Astrocyte (in vitro differentiated cells and primary cell): Measurements from ENCODE around the gene DYRK3. TPM values are rescaled to one million over a fixed set of nuclear protein-coding genes. Genes with fewer than 3 reads are reported as not detected.

Experiments
- DNase-seq: peaks from one replicate; pipeline ENCODE4 v3.0.0-alpha.2; 2010; ENCODE audit warnings: low read depth
- FAIRE-seq: peaks from 2 replicates; lab custom pipeline; 2011; peaks lifted over from hg19 to GRCh38; lab: Jason Lieb, UNC
- H2AFZ ChIP-seq: 2 replicates; pipeline ENCODE4 v1.6.0; 2012; ENCODE audit warnings: low read depth, low read length, inconsistent platforms
- H3K27ac ChIP-seq: 2 replicates; pipeline ENCODE4 v1.5.1; 2011; ENCODE audit warnings: low read depth, low read length, inconsistent platforms
- H3K27me3 ChIP-seq: 2 replicates; pipeline ENCODE4 v1.6.0; 2011; ENCODE audit warnings: low read length, inconsistent platforms; ENCODE audit not compliant: insufficient read depth
- H3K36me3 ChIP-seq: 2 replicates; pipeline ENCODE4 v1.5.1; 2011; ENCODE audit warnings: low read length, inconsistent platforms; ENCODE audit not compliant: insufficient read depth
- H3K4me1 ChIP-seq: 2 replicates; pipeline ENCODE4 v1.5.1; 2011; ENCODE audit warnings: low read length, inconsistent platforms; ENCODE audit not compliant: insufficient read depth
- H3K4me2 ChIP-seq: 2 replicates; pipeline ENCODE4 v1.6.0; 2012; ENCODE audit warnings: low read length, inconsistent platforms
- H3K4me3 ChIP-seq: 2 replicates; pipeline ENCODE4 v1.5.1; 2011; ENCODE audit warnings: low read depth, mild to moderate bottlenecking, low read length, inconsistent platforms; ENCODE audit not compliant: insufficient read depth
- H3K79me2 ChIP-seq: 2 replicates; pipeline ENCODE4 v1.6.0; 2012; ENCODE audit warnings: mild to moderate bottlenecking, low read length, inconsistent platforms; ENCODE audit not compliant: insufficient read depth
- H3K9ac ChIP-seq: 2 replicates; pipeline ENCODE4 v1.6.0; 2012; ENCODE audit warnings: mild to moderate bottlenecking, low read length, inconsistent platforms
- H3K9me3 ChIP-seq: 2 replicates; pipeline ENCODE4 v1.5.1; 2012; ENCODE audit warnings: low read depth, mild to moderate bottlenecking, low read length, inconsistent platforms; ENCODE audit not compliant: insufficient read depth
- H4K20me1 ChIP-seq: 2 replicates; pipeline ENCODE4 v1.6.0; 2012; ENCODE audit warnings: low read length, inconsistent platforms; ENCODE audit not compliant: insufficient read depth
- H3K27ac Mint-ChIP-seq: one replicate; pipeline ENCODE4 v1.8.0; 2021; ENCODE audit warnings: mild to moderate bottlenecking, mixed read lengths; ENCODE audit not compliant: unreplicated experiment
- H3K27me3 Mint-ChIP-seq: one replicate; pipeline ENCODE4 v1.8.0; 2021; ENCODE audit warnings: low read depth, mixed read lengths; ENCODE audit not compliant: unreplicated experiment
- H3K36me3 Mint-ChIP-seq: one replicate; pipeline ENCODE4 v1.8.0; 2021; ENCODE audit warnings: low read depth, mixed read lengths; ENCODE audit not compliant: unreplicated experiment
- H3K4me1 Mint-ChIP-seq: one replicate; pipeline ENCODE4 v1.8.0; 2021; ENCODE audit warnings: low read depth, mixed read lengths; ENCODE audit not compliant: unreplicated experiment
- H3K4me3 Mint-ChIP-seq: one replicate; pipeline ENCODE4 v1.8.0; 2021; ENCODE audit warnings: mild to moderate bottlenecking, moderate library complexity, mixed read lengths; ENCODE audit not compliant: unreplicated experiment
- H3K9me3 Mint-ChIP-seq: one replicate; pipeline ENCODE4 v1.8.0; 2021; ENCODE audit warnings: mild to moderate bottlenecking, mixed read lengths; ENCODE audit not compliant: unreplicated experiment
- EZH2 ChIP-seq: IDR thresholded peaks from 2 replicates; pipeline ENCODE4 v1.6.1; 2012; ENCODE audit warnings: mild to moderate bottlenecking, low read length, inconsistent platforms; ENCODE audit not compliant: insufficient read depth
- total RNA-seq: library from RNA; stranded (reverse); gene quantifications from 2 replicates; pipeline ENCODE4 v1.2.1, GENCODE V29; 2021
- TF ChIP-seq, protein P1 (sequence below): IDR thresholded peaks from 2 replicates; pipeline ENCODE4 v1.5.1; 2011; ENCODE audit warnings: low read depth, mild to moderate bottlenecking, inconsistent platforms, low read length, moderate library complexity; ENCODE audit not compliant: insufficient read depth

The DYRK3 gene
- total RNA-seq, 1 donor from 2014 or later: 8.2 TPM

DNA sequence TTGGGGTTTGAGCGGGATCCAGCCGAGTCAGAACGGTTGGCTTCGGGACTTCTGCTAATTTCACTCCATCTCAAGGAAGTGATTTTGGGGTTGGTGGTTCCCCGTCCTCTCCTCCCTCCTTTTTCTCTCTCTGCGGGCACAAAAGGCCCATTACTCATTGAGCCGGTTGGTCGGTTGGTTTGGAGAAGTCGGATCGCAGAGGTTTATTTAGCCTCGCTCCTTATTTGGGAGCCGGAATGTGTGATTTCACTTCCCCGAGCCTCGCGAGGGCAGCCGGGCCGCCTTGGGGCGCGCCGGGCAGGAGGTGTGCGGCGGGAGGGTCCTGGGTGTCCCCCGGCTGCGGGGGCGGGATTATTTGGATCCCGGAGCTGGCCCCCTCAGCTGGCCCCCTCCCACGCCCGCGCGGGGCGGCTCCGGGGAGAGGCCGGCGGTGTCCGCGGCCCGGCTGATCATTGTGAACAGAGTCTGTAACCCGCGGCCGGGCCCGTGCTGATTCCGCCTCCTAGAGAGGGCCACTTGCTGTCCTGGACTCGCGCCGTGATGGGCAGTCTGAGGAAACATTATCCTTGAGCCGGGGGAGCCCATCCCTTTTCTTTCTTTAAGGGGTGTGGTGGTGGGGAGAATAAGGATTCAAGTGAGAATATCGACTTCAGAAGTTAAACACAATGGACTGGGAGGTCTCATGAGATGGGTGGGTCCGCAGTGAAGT is 50.6 kb downstream of the DYRK3 start:
- H3K9me3 Mint-ChIP-seq: no peaks in the 10 kb centered on the region
- H3K9me3 ChIP-seq: no peaks in the 10 kb centered on the region
- peaks cover 33% of the 10 kb centered on the region for H3K4me1 Mint-ChIP-seq
- H3K4me1 ChIP-seq: peaks cover 24% of the 10 kb centered on the region
- peaks cover 56% of the 10 kb centered on the region for H3K79me2 ChIP-seq
- peak overlapping the region; percentile 49 for H2AFZ ChIP-seq
- DNase-seq (peak; percentile 72), FAIRE-seq (no peak)
- H3K4me3 ChIP-seq: peak overlapping the region; percentile 90
- H3K27ac Mint-ChIP-seq: peak overlapping the region; percentile 98
- peak overlapping the region; percentile 97 for H3K9ac ChIP-seq
- peak overlapping the region; percentile 93 for H3K27ac ChIP-seq
- H3K4me3 Mint-ChIP-seq: peak overlapping the region; percentile 99
- H4K20me1 ChIP-seq: peaks cover 49% of the 10 kb centered on the region
- TF ChIP-seq EZH2: no peak
- TF ChIP-seq, protein P1, sequence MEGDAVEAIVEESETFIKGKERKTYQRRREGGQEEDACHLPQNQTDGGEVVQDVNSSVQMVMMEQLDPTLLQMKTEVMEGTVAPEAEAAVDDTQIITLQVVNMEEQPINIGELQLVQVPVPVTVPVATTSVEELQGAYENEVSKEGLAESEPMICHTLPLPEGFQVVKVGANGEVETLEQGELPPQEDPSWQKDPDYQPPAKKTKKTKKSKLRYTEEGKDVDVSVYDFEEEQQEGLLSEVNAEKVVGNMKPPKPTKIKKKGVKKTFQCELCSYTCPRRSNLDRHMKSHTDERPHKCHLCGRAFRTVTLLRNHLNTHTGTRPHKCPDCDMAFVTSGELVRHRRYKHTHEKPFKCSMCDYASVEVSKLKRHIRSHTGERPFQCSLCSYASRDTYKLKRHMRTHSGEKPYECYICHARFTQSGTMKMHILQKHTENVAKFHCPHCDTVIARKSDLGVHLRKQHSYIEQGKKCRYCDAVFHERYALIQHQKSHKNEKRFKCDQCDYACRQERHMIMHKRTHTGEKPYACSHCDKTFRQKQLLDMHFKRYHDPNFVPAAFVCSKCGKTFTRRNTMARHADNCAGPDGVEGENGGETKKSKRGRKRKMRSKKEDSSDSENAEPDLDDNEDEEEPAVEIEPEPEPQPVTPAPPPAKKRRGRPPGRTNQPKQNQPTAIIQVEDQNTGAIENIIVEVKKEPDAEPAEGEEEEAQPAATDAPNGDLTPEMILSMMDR: no peak
- H3K36me3 ChIP-seq: no peaks in the 10 kb centered on the region
- H3K4me2 ChIP-seq: peak overlapping the region; percentile 89
- peaks cover 2% of the 10 kb centered on the region for H3K36me3 Mint-ChIP-seq
- peaks cover 10% of the 10 kb centered on the region for H3K27me3 ChIP-seq
- peaks cover 18% of the 10 kb centered on the region for H3K27me3 Mint-ChIP-seq

DNA sequence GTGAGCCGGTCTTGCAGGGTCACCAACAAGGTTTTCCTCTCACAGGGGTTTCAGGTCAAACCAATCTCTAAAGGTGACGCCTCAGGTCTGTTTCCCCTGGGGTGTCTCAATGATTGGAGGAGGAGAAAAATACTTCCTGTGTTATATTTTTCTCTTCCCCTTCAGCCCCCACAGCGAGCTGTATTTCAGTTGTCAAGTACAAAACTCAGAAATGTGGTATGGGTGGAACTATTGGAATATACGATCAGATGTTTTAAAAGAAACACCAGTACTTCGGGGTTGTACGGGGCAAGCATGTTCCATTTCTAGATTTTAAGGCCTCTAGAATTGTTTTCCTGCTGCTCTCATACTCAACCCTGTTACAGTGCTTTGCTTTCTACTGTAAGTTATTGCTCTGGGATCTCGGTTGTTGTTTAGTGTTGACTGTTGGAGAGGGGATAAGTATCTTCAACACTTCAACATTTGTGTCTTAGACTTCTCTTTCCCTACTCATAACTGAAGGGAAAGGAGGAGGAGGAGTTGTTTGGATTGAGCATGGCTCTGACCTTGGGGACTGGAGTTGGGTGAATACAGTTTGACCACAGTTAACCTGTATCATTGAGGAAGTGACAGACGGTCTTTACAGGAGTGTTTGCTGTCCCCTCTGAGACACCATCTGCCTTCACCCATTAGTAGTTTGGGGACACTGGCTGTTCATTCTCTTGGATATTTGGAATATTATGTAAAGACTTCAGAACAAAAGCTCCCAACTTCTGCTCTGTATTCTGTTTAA is 51.3 kb downstream of the DYRK3 start:
- H4K20me1 ChIP-seq: peaks cover 55% of the 10 kb centered on the region
- DNase-seq (no peak), FAIRE-seq (no peak)
- H3K9me3 ChIP-seq: no peaks in the 10 kb centered on the region
- H3K9me3 Mint-ChIP-seq: no peaks in the 10 kb centered on the region
- TF ChIP-seq EZH2: no peak
- TF ChIP-seq, protein P1: no peak
- peak overlapping the region; percentile 99 for H3K4me3 Mint-ChIP-seq
- peaks cover 24% of the 10 kb centered on the region for H3K4me1 ChIP-seq
- peaks cover 18% of the 10 kb centered on the region for H3K27me3 Mint-ChIP-seq
- peak overlapping the region; percentile 93 for H3K27ac ChIP-seq
- H3K4me3 ChIP-seq: peak overlapping the region; percentile 90
- H3K9ac ChIP-seq: peak overlapping the region; percentile 97
- H3K36me3 ChIP-seq: no peaks in the 10 kb centered on the region
- no peak overlapping the region for H2AFZ ChIP-seq
- H3K27ac Mint-ChIP-seq: peak overlapping the region; percentile 98
- H3K36me3 Mint-ChIP-seq: peaks cover 2% of the 10 kb centered on the region
- H3K4me1 Mint-ChIP-seq: peaks cover 36% of the 10 kb centered on the region
- H3K27me3 ChIP-seq: peaks cover 10% of the 10 kb centered on the region
- H3K79me2 ChIP-seq: peaks cover 63% of the 10 kb centered on the region
- H3K4me2 ChIP-seq: peak overlapping the region; percentile 89
